Esophagus muscularis mucosa (tissue), 4 donors: ENCODE measurements around the gene INPP5A.

Source experiments
- CTCF ChIP-seq, 3 experiments: fragments of 200-600 bp in 2 of 3; fragments of 450-650 bp in 1 of 3; sonication (generic) in 2 of 3; IDR thresholded peaks; one replicate each; pipeline ENCODE4 v1.5.1; 2017 to 2019; ENCODE audit warnings: antibody characterized with exemption in 3 of 3, mild to moderate bottlenecking in 2 of 3, moderate library complexity in 1 of 3
- EP300 ChIP-seq: sonication (generic); formaldehyde crosslinking; IDR thresholded peaks from one replicate; pipeline ENCODE4 v1.6.1; 2017; ENCODE audit warnings: antibody characterized with exemption
- POLR2A ChIP-seq: fragments of 450-650 bp; IDR thresholded peaks from one replicate; pipeline ENCODE4 v1.6.1; 2017; ENCODE audit warnings: antibody characterized with exemption, moderate library complexity, mild to moderate bottlenecking, low read depth
- POLR2AphosphoS5 ChIP-seq, 2 donors: sonication (generic); formaldehyde crosslinking; IDR thresholded peaks; one replicate each; pipeline ENCODE4 v1.6.1; 2017; ENCODE audit warnings: antibody characterized with exemption in 2 of 2

- TF ChIP-seq CTCF (IDR thresholded peaks at IDR 0.05), result no peak
- TF ChIP-seq EP300, result no peak
- no peak for TF ChIP-seq POLR2A
- TF ChIP-seq POLR2AphosphoS5 (IDR thresholded peaks at IDR 0.05), result no peak
These were observed 136.7 kb downstream of the INPP5A start for GRCh38 chr10:132674311-132674710.
